Activated CD8-positive, alpha-beta T cell treated with anti-CD3 and anti-CD28 coated beads for 36 hours (primary cell): ENCODE data around the gene CNIH1. TPM values are rescaled to one million over a fixed set of nuclear protein-coding genes. Genes with fewer than 3 reads are reported as not detected.

Experiments used
- ATAC-seq: fragments of 200-7000 bp; cut with Tn5 transposase; one replicate; pipeline ENCODE4 v1.10.0; 2021; ENCODE audit warnings: mild to moderate bottlenecking, moderate library complexity
- CTCF ChIA-PET: fragments of 350-600 bp; sonication (Branson Sonifier 250); formaldehyde crosslinking; loops from one replicate; lab custom pipeline; 2021; ENCODE audit warnings: antibody characterized with exemption; lab: Charles Lee
- POLR2A ChIA-PET: fragments of 350-600 bp; sonication (Branson Sonifier 250); formaldehyde crosslinking; loops from one replicate; lab custom pipeline; 2021; ENCODE audit warnings: antibody characterized with exemption; lab: Charles Lee
- DNase-seq: peaks from one replicate; pipeline ENCODE4 v3.0.0-alpha.2; 2020
- H3K27ac Mint-ChIP-seq: one replicate; pipeline ENCODE4 v1.8.0; 2021; ENCODE audit warnings: mild to moderate bottlenecking, mixed read lengths
- H3K27me3 Mint-ChIP-seq: one replicate; pipeline ENCODE4 v1.8.0; 2021; ENCODE audit warnings: mixed read lengths
- H3K36me3 Mint-ChIP-seq: one replicate; pipeline ENCODE4 v1.8.0; 2021; ENCODE audit warnings: low read depth, mixed read lengths
- H3K4me1 Mint-ChIP-seq: one replicate; pipeline ENCODE4 v1.8.0; 2021; ENCODE audit warnings: low read depth, mixed read lengths
- H3K4me3 Mint-ChIP-seq: one replicate; pipeline ENCODE4 v1.8.0; 2021; ENCODE audit warnings: mild to moderate bottlenecking, moderate library complexity, mixed read lengths
- H3K9me3 Mint-ChIP-seq: one replicate; pipeline ENCODE4 v1.8.0; 2021; ENCODE audit warnings: mixed read lengths
- CTCF ChIP-seq: fragments of 200-600 bp; IDR thresholded peaks from one replicate; pipeline ENCODE4 v1.8.0; 2022; ENCODE audit warnings: antibody characterized with exemption, mild to moderate bottlenecking
- intact Hi-C: fragments of 100-400 bp; cut with micrococcal nuclease; formaldehyde crosslinking; loops from one replicate; pipeline ENCODE4 v1.10.0; 2022
- total RNA-seq, 2 experiments: library from RNA; stranded (reverse); gene quantifications; one replicate each; pipeline ENCODE4 v1.2.3, GENCODE V29; 2021

The CNIH1 gene
- total RNA-seq, 2 experiments from 2014 or later: 82.0 to 82.7 TPM

- H3K4me1 Mint-ChIP-seq: peaks cover 49% of the 10 kb centered on the region
- no peak overlapping the region for H3K4me3 Mint-ChIP-seq
- H3K27ac Mint-ChIP-seq: peak overlapping the region; percentile 55
- no peak for ATAC-seq
- no peak for TF ChIP-seq CTCF
- H3K36me3 Mint-ChIP-seq: peaks cover 33% of the 10 kb centered on the region
- H3K27me3 Mint-ChIP-seq: no peaks in the 10 kb centered on the region
- DNase-seq: no peak
- POLR2A ChIA-PET: no interaction called here
- intact Hi-C loops: no loop called here
- H3K9me3 Mint-ChIP-seq: no peaks in the 10 kb centered on the region
- CTCF ChIA-PET: interaction anchor here (0.8 to 1.3 kb wide), 4 partner anchors 10 to 322 kb away, joined by 3 read pairs; no protein-coding TSS in a partner anchor
Observed at GRCh38 chr14:54483846-54484245, 42.7 kb upstream of the CNIH1 start.

GRCh38 chr14:54483073-54483745, 42.0 kb upstream of the CNIH1 start:
- peak overlapping the region; percentile 55 for H3K27ac Mint-ChIP-seq
- no peak overlapping the region for H3K4me3 Mint-ChIP-seq
- H3K27me3 Mint-ChIP-seq: no peaks in the 10 kb centered on the region
- H3K36me3 Mint-ChIP-seq: peaks cover 36% of the 10 kb centered on the region
- ATAC-seq (no peak), DNase-seq (no peak)
- H3K4me1 Mint-ChIP-seq: peaks cover 49% of the 10 kb centered on the region
- ChIA-PET CTCF (interaction anchor here (0.8 to 1.5 kb wide), 6 partner anchors 20 to 323 kb away, joined by 3 to 4 read pairs (median 3); no protein-coding TSS in a partner anchor), POLR2A (no interaction called here)
- TF ChIP-seq CTCF: no peak
- intact Hi-C loops: no loop called here
- no peaks in the 10 kb centered on the region for H3K9me3 Mint-ChIP-seq

GRCh38 chr14:54481695-54482094, 40.5 kb upstream of the CNIH1 start:
- intact Hi-C loops: no loop called here
- no peak for TF ChIP-seq CTCF
- ATAC-seq (no peak), DNase-seq (no peak)
- Mint-ChIP-seq H3K4me3 (no peak overlapping the region), H3K27me3 (no peaks in the 10 kb centered on the region), H3K4me1 (peaks cover 45% of the 10 kb centered on the region), H3K27ac (no peak overlapping the region), H3K9me3 (no peaks in the 10 kb centered on the region), H3K36me3 (peaks cover 41% of the 10 kb centered on the region)
- CTCF ChIA-PET: no interaction called here
- POLR2A ChIA-PET: interaction anchor here (1.4 kb wide), 2 partner anchors 9 to 22 kb away, joined by 3 to 4 read pairs; no protein-coding TSS in a partner anchor

GRCh38 chr14:54480830-54481562, 39.8 kb upstream of the CNIH1 start:
- ChIA-PET POLR2A (interaction anchor here (1.4 kb wide), 2 partner anchors 9 to 22 kb away, joined by 3 to 4 read pairs; no protein-coding TSS in a partner anchor), CTCF (no interaction called here)
- Mint-ChIP-seq H3K4me1 (peaks cover 44% of the 10 kb centered on the region), H3K36me3 (peaks cover 40% of the 10 kb centered on the region), H3K27me3 (no peaks in the 10 kb centered on the region), H3K4me3 (no peak overlapping the region), H3K9me3 (no peaks in the 10 kb centered on the region), H3K27ac (no peak overlapping the region)
- intact Hi-C loops: no loop called here
- ATAC-seq (no peak), DNase-seq (no peak)
- no peak for TF ChIP-seq CTCF
